Measurements from ENCODE around the gene XIST. TPM values are rescaled to one million over a fixed set of nuclear protein-coding genes. Genes with fewer than 3 reads are reported as not detected.

Gene XIST
- total and polyA plus RNA-seq, 2 of the 8 experiments (the other 6 are each of a cell fraction or from before 2014, with no cell fraction given), result 0.06 to 0.19 TPM

DNA sequence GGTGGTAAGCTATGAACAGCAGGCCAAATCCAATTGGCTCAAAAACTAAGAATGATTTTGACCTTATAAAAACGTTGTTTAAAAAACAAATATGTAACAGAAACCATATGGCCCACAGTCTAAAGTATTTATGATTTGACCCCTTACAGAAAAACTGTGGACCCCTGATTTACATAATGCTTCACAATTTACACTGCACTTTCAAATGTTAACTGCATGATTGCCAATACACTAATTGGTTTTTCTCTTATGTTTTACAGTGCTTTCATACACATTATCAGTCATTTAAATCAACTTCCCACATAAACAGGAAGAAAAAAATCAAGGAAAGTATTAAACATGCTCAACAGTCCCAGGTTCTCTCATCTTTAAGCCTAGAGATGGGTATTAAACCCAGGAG lies 26.9 kb downstream of the XIST start:
- no peaks in the 10 kb centered on the region for H3K36me3 ChIP-seq (ENCODE audit: control insufficient read depth in 2 of 4, insufficient read depth in 4 of 4, low read length in 3 of 4)

More for the DNA sequence above, 26.9 kb downstream of the XIST start:
- Histone ChIP-seq H3K9me3 (ENCODE audit: insufficient read depth in 2 of 2, low read depth in 1 of 2, low read length in 1 of 2) (no peaks in the 10 kb centered on the region), H3K79me1 (ENCODE audit: low read depth, low read length) (no peaks in the 10 kb centered on the region), H2AK5ac (ENCODE audit: low read depth, low read length) (no peak overlapping the region), H4K5ac (ENCODE audit: insufficient read length, low read depth, low read length) (no peak overlapping the region), H4K91ac (replicated peaks; ENCODE audit: insufficient read length, low read length) (no peak overlapping the region), H3K23ac (ENCODE audit: insufficient read length) (no peak overlapping the region), H3K56ac (replicated peaks; ENCODE audit: insufficient read length, low read depth, low read length) (no peak overlapping the region), H2BK5ac (ENCODE audit: low read depth, low read length) (no peak overlapping the region), H3K9ac (replicated peaks in 1 of 4; ENCODE audit: extremely low read depth in 1 of 4, low read depth in 3 of 4, low read length in 3 of 4) (no peak overlapping the region), H3K79me2 (ENCODE audit: control insufficient read depth in 1 of 2, insufficient read depth in 2 of 2, low read length in 2 of 2) (no peaks in the 10 kb centered on the region), H3K4me1 (replicated peaks in 1 of 4; ENCODE audit: control insufficient read depth in 3 of 4, insufficient read depth in 4 of 4, low read length in 3 of 4) (no peaks in the 10 kb centered on the region), H3K27me3 (replicated peaks in 1 of 4; ENCODE audit: control insufficient read depth in 3 of 4, extremely low read depth in 1 of 4, insufficient read depth in 3 of 4, low read length in 3 of 4) (no peaks in the 10 kb centered on the region), H4K20me1 (replicated peaks in 1 of 2; ENCODE audit: control insufficient read depth in 1 of 2, insufficient read depth in 2 of 2, low read length in 2 of 2) (no peaks in the 10 kb centered on the region), H3K23me2 (ENCODE audit: low read depth, low read length) (no peaks in the 10 kb centered on the region), H2AFZ (ENCODE audit: low read length) (no peak overlapping the region), H3K4me3 (ENCODE audit: extremely low read depth in 1 of 4, insufficient read depth in 2 of 4, low read depth in 3 of 4, low read length in 4 of 4) (no peak overlapping the region), H3K18ac (ENCODE audit: extremely low read depth, low read length) (no peak overlapping the region), H2BK12ac (ENCODE audit: low read depth, low read length) (no peak overlapping the region), H2BK120ac (replicated peaks; ENCODE audit: low read depth, low read length) (no peak overlapping the region), H3K14ac (ENCODE audit: insufficient read length) (no peak overlapping the region), H2BK20ac (ENCODE audit: low read length) (no peak overlapping the region), H3K27ac (ENCODE audit: low read depth, low read length) (no peak overlapping the region), H2BK15ac (ENCODE audit: low read length) (no peak overlapping the region), H3K4ac (replicated peaks; ENCODE audit: insufficient read length, low read depth, low read length) (no peak overlapping the region), H4K8ac (ENCODE audit: extremely low read depth, insufficient read depth, low read length) (no peak overlapping the region), H3K4me2 (ENCODE audit: insufficient read depth in 1 of 2, low read depth in 2 of 2, low read length in 2 of 2) (no peak overlapping the region)
- ChIA-PET POLR2A (ENCODE audit: partially characterized antibody) (no interaction called here), CTCF (ENCODE audit: partially characterized antibody) (no interaction called here)
- TF ChIP-seq ASH2L (IDR thresholded peaks at IDR 0.05; ENCODE audit: low read length) (no peak), SUZ12 (IDR thresholded peaks at IDR 0.05; ENCODE audit: low read length) (no peak), SAP30 (IDR thresholded peaks at IDR 0.05; ENCODE audit: insufficient read depth, insufficient replicate concordance, low read length) (no peak), SRF (IDR thresholded peaks at IDR 0.05; ENCODE audit: low read depth, low read length) (no peak), EP300 (IDR thresholded peaks at IDR 0.05; ENCODE audit: borderline replicate concordance in 1 of 2, low read depth in 2 of 2, low read length in 2 of 2) (no peak), TEAD4 (IDR thresholded peaks at IDR 0.05; ENCODE audit: low read depth, low read length) (no peak), SP1 (IDR thresholded peaks at IDR 0.05; ENCODE audit: low read depth, low read length) (no peak), MAFK (IDR thresholded peaks at IDR 0.05; ENCODE audit: low read depth, low read length) (no peak), CHD2 (IDR thresholded peaks at IDR 0.05; ENCODE audit: low read length) (no peak), GTF2F1 (IDR thresholded peaks at IDR 0.05; ENCODE audit: borderline replicate concordance, low read depth, low read length) (no peak), JUN (IDR thresholded peaks at IDR 0.05; ENCODE audit: low read depth, low read length) (no peak)
- TF ChIP-seq, protein P1, sequence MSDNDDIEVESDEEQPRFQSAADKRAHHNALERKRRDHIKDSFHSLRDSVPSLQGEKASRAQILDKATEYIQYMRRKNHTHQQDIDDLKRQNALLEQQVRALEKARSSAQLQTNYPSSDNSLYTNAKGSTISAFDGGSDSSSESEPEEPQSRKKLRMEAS (IDR thresholded peaks at IDR 0.05), result no peak
- FAIRE-seq (no peak), DNase-seq (ENCODE audit: low read depth in 1 of 2, low spot score in 2 of 2) (no peak)
- WGBS, 2 experiments (ENCODE audit: extremely low coverage in 1 of 2, insufficient coverage in 1 of 2, insufficient read length in 1 of 2, insufficient replicate concordance in 2 of 2, low coverage in 1 of 2, low lambda C conversion rate in 2 of 2, missing lambda C conversion rate in 1 of 2), result 75% methylated on average over 1 of the region's 1 CpG; no CpG with 5 or more reads in 1 of the 2 experiments
